Keratinocyte (primary cell): ENCODE results near the gene MED15. TPM values are rescaled to one million over a fixed set of nuclear protein-coding genes. Genes with fewer than 3 reads are reported as not detected.

Experiments used
- DNase-seq: peaks from one replicate; pipeline ENCODE4 v3.0.0-alpha.2; 2011; ENCODE audit warnings: low read depth, missing footprints, low spot score
- FAIRE-seq: peaks from 2 replicates; lab custom pipeline; 2011; peaks lifted over from hg19 to GRCh38; lab: Jason Lieb, UNC
- H2AFZ ChIP-seq: 2 replicates; pipeline ENCODE4 v1.6.0; 2012; ENCODE audit warnings: low read length, control low read depth, inconsistent platforms; ENCODE audit not compliant: control insufficient read depth
- H3K27ac ChIP-seq: 2 replicates; pipeline ENCODE4 v1.5.1; 2011; ENCODE audit warnings: low read length; ENCODE audit not compliant: control insufficient read depth, insufficient read depth
- H3K27me3 ChIP-seq: 3 replicates; pipeline ENCODE4 v1.6.0; 2011; ENCODE audit warnings: low read length; ENCODE audit not compliant: control insufficient read depth, insufficient read depth; ENCODE audit errors: extremely low read depth
- H3K36me3 ChIP-seq, 2 experiments: 2 replicates in 1 of 2; 3 replicates in 1 of 2; pipeline ENCODE4 v1.5.1; 2011; ENCODE audit warnings: low read length in 2 of 2, mild to moderate bottlenecking in 1 of 2; ENCODE audit not compliant: control insufficient read depth in 2 of 2, insufficient read depth in 2 of 2; ENCODE audit errors: extremely low read depth in 1 of 2
- H3K4me1 ChIP-seq: 3 replicates; pipeline ENCODE4 v1.5.1; 2011; ENCODE audit warnings: low read length; ENCODE audit not compliant: control insufficient read depth, insufficient read depth; ENCODE audit errors: extremely low read depth
- H3K4me2 ChIP-seq: 3 replicates; pipeline ENCODE4 v1.6.0; 2011; ENCODE audit warnings: low read depth, low read length; ENCODE audit not compliant: control insufficient read depth, insufficient read depth; ENCODE audit errors: extremely low read depth
- H3K4me3 ChIP-seq, 3 experiments: fragments of 200-600 bp in 1 of 3; sonication (generic) in 1 of 3; 2 replicates in 2 of 3; 3 replicates in 1 of 3; pipeline ENCODE4 v1.5.1; 2011 to 2016; ENCODE audit warnings: low read length in 3 of 3, mild to moderate bottlenecking in 3 of 3, control low read depth in 2 of 3, inconsistent platforms in 1 of 3, low read depth in 1 of 3, mixed read lengths in 1 of 3, mixed run types in 1 of 3, moderate library complexity in 1 of 3; ENCODE audit not compliant: control insufficient read depth in 2 of 3, insufficient read depth in 2 of 3; ENCODE audit errors: extremely low read depth in 1 of 3
- H3K79me2 ChIP-seq: 2 replicates; pipeline ENCODE4 v1.6.0; 2012; ENCODE audit warnings: low read length; ENCODE audit not compliant: control insufficient read depth, insufficient read depth
- H3K9ac ChIP-seq: 3 replicates; pipeline ENCODE4 v1.6.0; 2011; ENCODE audit warnings: low read length; ENCODE audit not compliant: control insufficient read depth, insufficient read depth; ENCODE audit errors: extremely low read depth
- H3K9me1 ChIP-seq: 3 replicates; pipeline ENCODE4 v1.6.0; 2011; ENCODE audit warnings: low read length; ENCODE audit not compliant: control insufficient read depth, insufficient read depth; ENCODE audit errors: extremely low read depth
- H3K9me3 ChIP-seq: 2 replicates; pipeline ENCODE4 v1.5.1; 2012; ENCODE audit warnings: low read depth, low read length; ENCODE audit not compliant: control insufficient read depth
- H4K20me1 ChIP-seq: 3 replicates; pipeline ENCODE4 v1.6.0; 2011; ENCODE audit warnings: low read length; ENCODE audit not compliant: control insufficient read depth, insufficient read depth; ENCODE audit errors: extremely low read depth
- CTCF ChIP-seq, 3 experiments: IDR thresholded peaks in 1 of 3; conservative IDR thresholded peaks in 1 of 3; optimal IDR thresholded peaks in 1 of 3; 2 replicates in 2 of 3; 3 replicates in 1 of 3; pipeline versions ENCODE3 to v1.5.1; 2011; ENCODE audit warnings: low read length in 3 of 3, mild to moderate bottlenecking in 3 of 3, moderate library complexity in 2 of 3, control low read depth in 1 of 3, inconsistent platforms in 1 of 3; ENCODE audit not compliant: insufficient read depth in 2 of 3; ENCODE audit errors: extremely low read depth in 1 of 3
- EZH2 ChIP-seq: IDR thresholded peaks from one replicate; pipeline ENCODE4 v1.6.1; 2012; ENCODE audit warnings: inconsistent platforms, mild to moderate bottlenecking, low read length, moderate library complexity
- dilution Hi-C: fragments of 300-500 bp; cut with MboI; formaldehyde crosslinking; loops from one replicate; pipeline ENCODE4 v1.7.0; 2020; ENCODE audit warnings: low sequenced_read_pairs; ENCODE audit not compliant: extremely low pct_ligation_motif_present
- polyA plus RNA-seq, 5 experiments: library from polyadenylated mRNA; depleted of rRNA in 3 of 5; stranded (reverse) in 3 of 5; stranded (forward) in 1 of 5; unstranded in 1 of 5; fragments of >200 nt; gene quantifications; 1 replicate in 1 of 5; 2 replicates in 3 of 5; 3 replicates in 1 of 5; pipeline versions ENCODE4 v1.2.1 to v1.2.3, GENCODE V29; 2011 to 2012; ENCODE audit warnings: missing spikeins in 2 of 5, low read depth in 1 of 5, low replicate concordance in 1 of 5

MED15 gene
- polyA plus RNA-seq, 1 donor (not counting 4 experiments of a cell fraction or from before 2014, with no cell fraction given): 24.9 TPM

- FAIRE-seq (no peak), DNase-seq (no peak)
- no peaks in the 10 kb centered on the region for H3K9me3 ChIP-seq
- no peak overlapping the region for H3K4me3 ChIP-seq
- no peaks in the 10 kb centered on the region for H3K27me3 ChIP-seq
- H3K79me2 ChIP-seq: no peaks in the 10 kb centered on the region
- H3K27ac ChIP-seq: no peak overlapping the region
- peaks cover 28 to 33% of the 10 kb centered on the region in 2 experiments for H3K36me3 ChIP-seq
- no peak overlapping the region for H3K9ac ChIP-seq
- H4K20me1 ChIP-seq: no peaks in the 10 kb centered on the region
- TF ChIP-seq CTCF (optimal IDR thresholded peaks at IDR 0.05 in 1 of 3, IDR thresholded peaks at IDR 0.05 in 1 of 3, conservative IDR thresholded peaks at IDR 0.05 in 1 of 3; ENCODE audit: extremely low read depth in 1 of 3, insufficient read depth in 2 of 3, low read length in 3 of 3) (no peak), EZH2 (no peak)
- H3K9me1 ChIP-seq: peaks cover 2% of the 10 kb centered on the region
- H3K4me2 ChIP-seq: peak overlapping the region; percentile 27
- peaks cover 44% of the 10 kb centered on the region for H3K4me1 ChIP-seq
- H2AFZ ChIP-seq: no peak overlapping the region
- dilution Hi-C loops: no loop called here
Measured at GRCh38 chr22:20588843-20589581, 81.6 kb downstream of the MED15 start.

GRCh38 chr22:20589614-20590476 is 82.4 kb downstream of the MED15 start:
- Histone ChIP-seq H3K36me3 (peaks cover 23 to 25% of the 10 kb centered on the region in 2 experiments), H3K9me1 (peaks cover 2% of the 10 kb centered on the region), H2AFZ (no peak overlapping the region), H3K4me3 (no peak overlapping the region), H3K79me2 (no peaks in the 10 kb centered on the region), H3K4me2 (no peak overlapping the region), H3K9ac (no peak overlapping the region), H3K27me3 (no peaks in the 10 kb centered on the region), H3K9me3 (no peaks in the 10 kb centered on the region), H4K20me1 (no peaks in the 10 kb centered on the region), H3K27ac (no peak overlapping the region), H3K4me1 (peaks cover 37% of the 10 kb centered on the region)
- no peak for DNase-seq
- dilution Hi-C loops: no loop called here
- FAIRE-seq: no peak
- no peak for TF ChIP-seq CTCF (optimal IDR thresholded peaks at IDR 0.05 in 1 of 3, IDR thresholded peaks at IDR 0.05 in 1 of 3, conservative IDR thresholded peaks at IDR 0.05 in 1 of 3; ENCODE audit: extremely low read depth in 1 of 3, insufficient read depth in 2 of 3, low read length in 3 of 3)
- TF ChIP-seq EZH2: no peak
